K562 (cell line): ENCODE data around the gene TEX14. TPM values are rescaled to one million over a fixed set of nuclear protein-coding genes. Genes with fewer than 3 reads are reported as not detected.

ENCODE experiments used
- ATAC-seq: fragments of 200-7000 bp; cut with Tn5 transposase; 3 replicates; pipeline ENCODE4 v1.9.1; 2020; ENCODE audit warnings: moderate library complexity
- BruUV-seq: library from RNA; stranded (reverse); fragments of 400-500 nt; replicated peaks from 2 replicates; lab custom pipeline; 2021; lab: Mats Ljungman, UMichigan
- CTCF ChIA-PET: fragments of 300-600 bp; formaldehyde crosslinking; extraction: SDS; loops from one replicate; lab custom pipeline; 2021; ENCODE audit warnings: low intra/inter-chr PET ratio; lab: Yijun Ruan, JAX
- POLR2A ChIA-PET: fragments of 300-600, 350-650 bp; sonication (Branson Sonifier 250); formaldehyde crosslinking; extraction: SDS; loops from one replicate; lab custom pipeline; 2021; ENCODE audit warnings: antibody characterized with exemption, inconsistent platforms; lab: Yijun Ruan, JAX
- DNase-seq, 4 experiments: peaks; one replicate each; pipeline versions ENCODE4 v3.0.0 to v3.0.0-alpha.2; 2011 to 2018; ENCODE audit warnings: low spot score in 3 of 4, mixed read lengths in 3 of 4; ENCODE audit errors: extremely low read depth in 1 of 4
- FAIRE-seq: peaks from 2 replicates; lab custom pipeline; 2011; peaks lifted over from hg19 to GRCh38; lab: Jason Lieb, UNC
- H2AFZ ChIP-seq: 2 replicates; pipeline ENCODE4 v1.6.0; 2011; ENCODE audit warnings: low read depth, low read length, control low read depth, inconsistent platforms
- H3K27ac ChIP-seq: fragments of 200-600 bp; 3 replicates; pipeline ENCODE4 v1.8.0; 2011; ENCODE audit warnings: low read depth, mild to moderate bottlenecking, control low read depth, inconsistent platforms, low read length, moderate library complexity, mixed read lengths; ENCODE audit errors: extremely low read depth
- H3K27me3 ChIP-seq, 2 experiments: fragments of 300-600 bp in 1 of 2; 2 replicates in 1 of 2; 3 replicates in 1 of 2; pipeline versions ENCODE4 v1.6.0 to v1.8.0; 2011; ENCODE audit warnings: inconsistent platforms in 2 of 2, low read length in 2 of 2, mild to moderate bottlenecking in 1 of 2, mixed read lengths in 1 of 2, moderate library complexity in 1 of 2; ENCODE audit not compliant: control insufficient read depth in 2 of 2, insufficient read depth in 2 of 2
- H3K36me3 ChIP-seq: fragments of 300-600 bp; 3 replicates; pipeline ENCODE4 v1.8.0; 2011; ENCODE audit warnings: mild to moderate bottlenecking, low read length, inconsistent platforms; ENCODE audit not compliant: control insufficient read depth, insufficient read depth
- H3K4me1 ChIP-seq, 2 experiments: fragments of 200-600 bp in 1 of 2; replicated peaks in 1 of 2; 2 replicates in 1 of 2; 3 replicates in 1 of 2; pipeline versions ENCODE4 v1.5.1 to v1.8.0; 2011; ENCODE audit warnings: inconsistent platforms in 2 of 2, low read length in 2 of 2, mild to moderate bottlenecking in 1 of 2, mixed read lengths in 1 of 2, moderate library complexity in 1 of 2; ENCODE audit not compliant: control insufficient read depth in 2 of 2, insufficient read depth in 2 of 2
- H3K4me2 ChIP-seq: 2 replicates; pipeline ENCODE4 v1.6.1; 2011; ENCODE audit warnings: low read length, control low read depth, inconsistent platforms, mixed read lengths; ENCODE audit not compliant: insufficient read depth
- H3K4me3 ChIP-seq: fragments of 200-600 bp; sonication (generic), shearing (Covaris generic); 2 replicates; pipeline ENCODE4 v1.5.1; 2016; ENCODE audit warnings: control low read depth, inconsistent platforms
- H3K79me2 ChIP-seq: fragments of 200-600 bp; 3 replicates; pipeline ENCODE4 v1.8.0; 2011; ENCODE audit warnings: low read length, inconsistent platforms; ENCODE audit not compliant: control insufficient read depth, insufficient read depth
- H3K9ac ChIP-seq, 2 experiments: 2 replicates each; pipeline versions ENCODE4 v1.6.0 to v1.6.1; 2011; ENCODE audit warnings: low read depth in 2 of 2, low read length in 2 of 2, control low read depth in 1 of 2, inconsistent platforms in 1 of 2, mild to moderate bottlenecking in 1 of 2, mixed read lengths in 1 of 2; ENCODE audit not compliant: insufficient read depth in 1 of 2
- H3K9me1 ChIP-seq: one replicate; pipeline ENCODE4 v1.6.0; 2011; ENCODE audit warnings: inconsistent platforms, mild to moderate bottlenecking, low read length, moderate library complexity; ENCODE audit not compliant: control insufficient read depth, insufficient read depth
- H3K9me3 ChIP-seq: replicated peaks from 2 replicates; pipeline ENCODE4 v1.5.1; 2011; ENCODE audit warnings: low read depth, low read length, inconsistent platforms; ENCODE audit not compliant: control insufficient read depth, insufficient read depth
- H4K20me1 ChIP-seq: replicated peaks from 2 replicates; pipeline ENCODE4 v1.6.1; 2011; ENCODE audit warnings: low read length, inconsistent platforms, mixed read lengths; ENCODE audit not compliant: control insufficient read depth, insufficient read depth
- CXXC5 ChIP-seq: fragments of 250-450 bp; sonication (Bioruptor Pico); IDR thresholded peaks from 2 replicates; pipeline ENCODE4 v1.8.0; 2022; ENCODE audit warnings: inconsistent platforms, mild to moderate bottlenecking, moderate library complexity
- DNMT1 ChIP-seq: fragments of 450-650 bp; IDR thresholded peaks from 2 replicates; pipeline ENCODE4 v1.6.1; 2016; ENCODE audit warnings: antibody characterized with exemption, mild to moderate bottlenecking
- EP400 ChIP-seq: fragments of 450-650 bp; IDR thresholded peaks from 2 replicates; pipeline ENCODE4 v1.6.1; 2017; ENCODE audit warnings: antibody characterized with exemption, mild to moderate bottlenecking, moderate library complexity
- FOXM1 ChIP-seq, 2 experiments: fragments of 450-650 bp in 1 of 2; sonication (generic) in 1 of 2; formaldehyde crosslinking in 1 of 2; IDR thresholded peaks; 2 replicates each; pipeline versions ENCODE4 v1.6.1 to v1.9.0; 2017 to 2022; ENCODE audit warnings: low read depth in 2 of 2, mild to moderate bottlenecking in 2 of 2, missing genetic modification reagents in 1 of 2, moderate library complexity in 1 of 2
- NELFE ChIP-seq: IDR thresholded peaks from 2 replicates; pipeline ENCODE4 v1.6.1; 2011; ENCODE audit warnings: mild to moderate bottlenecking; ENCODE audit not compliant: insufficient read depth, insufficient read length
- POLR2G ChIP-seq: fragments of 200-400 bp; formaldehyde crosslinking; IDR thresholded peaks from 2 replicates; pipeline ENCODE4 v1.6.1; 2017; ENCODE audit warnings: low read depth, mild to moderate bottlenecking, antibody characterized with exemption, low read length, moderate library complexity
- RAD21 ChIP-seq, 2 experiments: fragments of 250-450 bp in 1 of 2; fragments of 450-650 bp in 1 of 2; sonication (Bioruptor Pico) in 1 of 2; formaldehyde crosslinking in 1 of 2; IDR thresholded peaks in 1 of 2; conservative IDR thresholded peaks in 1 of 2; 2 replicates each; pipeline versions ENCODE4 v1.4.0 to v1.8.0; 2020 to 2022; ENCODE audit warnings: mild to moderate bottlenecking in 2 of 2, moderate library complexity in 1 of 2
- TAF7 ChIP-seq: fragments of 450-650 bp; IDR thresholded peaks from 2 replicates; pipeline ENCODE4 v1.6.1; 2016; ENCODE audit warnings: missing genetic modification characterization, missing compliant biosample characterization
- ZKSCAN1 ChIP-seq: fragments of 150-350 bp; IDR thresholded peaks from 2 replicates; pipeline ENCODE4 v1.6.1; 2016; ENCODE audit warnings: low read depth, low read length
- ZNF224 ChIP-seq: sonication (generic); formaldehyde crosslinking; IDR thresholded peaks from 2 replicates; pipeline ENCODE4 v1.8.0; 2022; ENCODE audit warnings: mild to moderate bottlenecking, missing genetic modification reagents
- ZNF644 ChIP-seq: fragments of 200-800 bp; sonication (Bioruptor generic); IDR thresholded peaks from 2 replicates; pipeline ENCODE4 v1.6.1; 2016; ENCODE audit warnings: low read depth, missing genetic modification characterization, missing compliant biosample characterization
- WGBS: fragments of 100-300 bp; shearing (Covaris generic); methylation state at CpG from one replicate; pipeline ENCODE4 v1.1.6; 2016; ENCODE audit warnings: low coverage, mixed read lengths; ENCODE audit not compliant: insufficient coverage; ENCODE audit errors: missing lambda C conversion rate; 5-methylcytosine and 5-hydroxymethylcytosine counted together
- in situ Hi-C: fragments of 300-500 bp; cut with MboI; formaldehyde crosslinking; loops from 4 replicates; pipeline ENCODE4 v1.15.0; 2018; ENCODE audit warnings: inconsistent platforms, mixed read lengths
- intact Hi-C: fragments of 100-400 bp; cut with micrococcal nuclease; formaldehyde crosslinking; loops from 2 replicates; pipeline ENCODE4 v1.14.2; 2022
- polyA plus RNA-seq, 8 experiments: library from polyadenylated mRNA; depleted of rRNA in 4 of 8; stranded (reverse) in 5 of 8; unstranded in 3 of 8; fragments of >200 nt; fragmentation: Nextera tagmentation in 2 of 8; fragmentation: Illumina TruSeq in 1 of 8; extraction: Ambion mirVana in 2 of 8; extraction: Trizol in 1 of 8; gene quantifications; 2 replicates each; pipeline versions ENCODE4 v1.2.1 to v1.2.3, GENCODE V29; 2011 to 2014; ENCODE audit warnings: inconsistent platforms in 1 of 8, missing spikeins in 1 of 8
- total RNA-seq, 7 experiments: library from RNA; depleted of rRNA in 6 of 7; stranded (reverse); fragments of >200 nt in 6 of 7; fragmentation: Illumina TruSeq in 2 of 7; extraction: Trizol in 2 of 7; gene quantifications; 2 replicates each; pipeline versions ENCODE4 v1.2.1 to v1.2.3, GENCODE V29; 2011 to 2021; ENCODE audit warnings: low replicate concordance in 1 of 7
- TF ChIP-seq, protein P1 (sequence below): fragments of 150-350 bp; conservative IDR thresholded peaks from 2 replicates; pipeline ENCODE4 v1.6.1; 2014; ENCODE audit warnings: low read length
- TF ChIP-seq, protein P2 (sequence below), 2 experiments: IDR thresholded peaks in 1 of 2; conservative IDR thresholded peaks in 1 of 2; 2 replicates each; pipeline ENCODE4 v1.6.1; 2016; ENCODE audit warnings: low read depth in 2 of 2, mild to moderate bottlenecking in 1 of 2, missing compliant biosample characterization in 1 of 2, missing genetic modification characterization in 1 of 2, moderate library complexity in 1 of 2

TEX14 gene
- total and polyA plus RNA-seq, 9 of the 15 experiments (the other 6 are each of a cell fraction or from before 2014, with no cell fraction given), result 0.05 to 0.12 (median 0.09) TPM; not detected in 1

- no peak for DNase-seq
- Histone ChIP-seq H3K27ac (no peak overlapping the region), H3K9me1 (no peaks in the 10 kb centered on the region), H4K20me1 (peaks cover 4% of the 10 kb centered on the region), H3K4me2 (no peak overlapping the region), H3K4me1 (peaks cover 2 to 16% of the 10 kb centered on the region in 2 experiments; a peak in 4 of 5 replicates), H2AFZ (no peak overlapping the region), H3K27me3 (no peaks in the 10 kb centered on the region), H3K4me3 (no peak overlapping the region), H3K9ac (no peak overlapping the region), H3K36me3 (no peaks in the 10 kb centered on the region), H3K79me2 (no peaks in the 10 kb centered on the region), H3K9me3 (no peaks in the 10 kb centered on the region)
- ChIA-PET CTCF (no interaction called here), POLR2A (interaction anchor here (1.0 to 2.1 kb wide), 5 partner anchors 8 to 22 kb away, joined by 3 to 7 read pairs (median 4); partner anchors contain the start of gene MTMR4)
- in situ Hi-C loops, result no loop called here
- ATAC-seq, result no peak
- TF ChIP-seq RAD21 (CRISPR knock-in tag; conservative IDR thresholded peaks at IDR 0.05 in 1 of 2, IDR thresholded peaks at IDR 0.05 in 1 of 2), result no peak
- no peak for TF ChIP-seq FOXM1 (IDR thresholded peaks at IDR 0.05; ENCODE audit: low read depth)
- no peak for TF ChIP-seq FOXM1 (CRISPR knock-in tag; IDR thresholded peaks at IDR 0.05; ENCODE audit: low read depth)
- TF ChIP-seq ZKSCAN1, result no peak
- TF ChIP-seq ZNF644 (tag), result no peak
- no peak for TF ChIP-seq POLR2G
- TF ChIP-seq, protein P1, sequence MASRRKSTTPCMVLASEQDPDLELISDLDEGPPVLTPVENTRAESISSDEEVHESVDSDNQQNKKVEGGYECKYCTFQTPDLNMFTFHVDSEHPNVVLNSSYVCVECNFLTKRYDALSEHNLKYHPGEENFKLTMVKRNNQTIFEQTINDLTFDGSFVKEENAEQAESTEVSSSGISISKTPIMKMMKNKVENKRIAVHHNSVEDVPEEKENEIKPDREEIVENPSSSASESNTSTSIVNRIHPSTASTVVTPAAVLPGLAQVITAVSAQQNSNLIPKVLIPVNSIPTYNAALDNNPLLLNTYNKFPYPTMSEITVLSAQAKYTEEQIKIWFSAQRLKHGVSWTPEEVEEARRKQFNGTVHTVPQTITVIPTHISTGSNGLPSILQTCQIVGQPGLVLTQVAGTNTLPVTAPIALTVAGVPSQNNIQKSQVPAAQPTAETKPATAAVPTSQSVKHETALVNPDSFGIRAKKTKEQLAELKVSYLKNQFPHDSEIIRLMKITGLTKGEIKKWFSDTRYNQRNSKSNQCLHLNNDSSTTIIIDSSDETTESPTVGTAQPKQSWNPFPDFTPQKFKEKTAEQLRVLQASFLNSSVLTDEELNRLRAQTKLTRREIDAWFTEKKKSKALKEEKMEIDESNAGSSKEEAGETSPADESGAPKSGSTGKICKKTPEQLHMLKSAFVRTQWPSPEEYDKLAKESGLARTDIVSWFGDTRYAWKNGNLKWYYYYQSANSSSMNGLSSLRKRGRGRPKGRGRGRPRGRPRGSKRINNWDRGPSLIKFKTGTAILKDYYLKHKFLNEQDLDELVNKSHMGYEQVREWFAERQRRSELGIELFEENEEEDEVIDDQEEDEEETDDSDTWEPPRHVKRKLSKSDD, result no peak
- TF ChIP-seq NELFE, result no peak
- no peak for TF ChIP-seq CXXC5 (CRISPR knock-in tag)
- no peak for TF ChIP-seq ZNF224 (CRISPR knock-in tag)
- no peak for TF ChIP-seq TAF7
- TF ChIP-seq, protein P2, sequence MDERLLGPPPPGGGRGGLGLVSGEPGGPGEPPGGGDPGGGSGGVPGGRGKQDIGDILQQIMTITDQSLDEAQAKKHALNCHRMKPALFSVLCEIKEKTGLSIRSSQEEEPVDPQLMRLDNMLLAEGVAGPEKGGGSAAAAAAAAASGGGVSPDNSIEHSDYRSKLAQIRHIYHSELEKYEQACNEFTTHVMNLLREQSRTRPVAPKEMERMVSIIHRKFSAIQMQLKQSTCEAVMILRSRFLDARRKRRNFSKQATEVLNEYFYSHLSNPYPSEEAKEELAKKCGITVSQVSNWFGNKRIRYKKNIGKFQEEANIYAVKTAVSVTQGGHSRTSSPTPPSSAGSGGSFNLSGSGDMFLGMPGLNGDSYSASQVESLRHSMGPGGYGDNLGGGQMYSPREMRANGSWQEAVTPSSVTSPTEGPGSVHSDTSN (CRISPR knock-in tag; IDR thresholded peaks at IDR 0.05; ENCODE audit: low read depth), result no peak
- TF ChIP-seq, protein P2 (tag; conservative IDR thresholded peaks at IDR 0.05; ENCODE audit: low read depth), result no peak
- TF ChIP-seq DNMT1, result no peak
- TF ChIP-seq EP400, result no peak
- WGBS, result 0% methylated on average over 3 of the region's 3 CpGs
- BruUV-seq, result no TSS peak
- intact Hi-C loops, result no loop called here
- no peak for FAIRE-seq
These were observed 163.4 kb downstream of the TEX14 start for GRCh38 chr17:58528443-58528842.
